SU-DHL-6 (cell line): ENCODE data around the gene RCAN3.

Source experiments
- EZH2phosphoT487 ChIP-seq: fragments of 200-600 bp; sonication (generic), shearing (Covaris generic); conservative IDR thresholded peaks from 2 replicates; pipeline ENCODE4 v1.6.1; 2018; ENCODE audit warnings: mild to moderate bottlenecking, antibody characterized with exemption, low read length, moderate library complexity, mixed read lengths
- TF ChIP-seq, protein P1 (sequence below): fragments of 200-600 bp; sonication (generic); IDR thresholded peaks from one replicate; pipeline ENCODE4 v1.5.1; 2017; ENCODE audit warnings: antibody characterized with exemption, mild to moderate bottlenecking, low read length, moderate library complexity; ENCODE audit not compliant: insufficient read depth, poor library complexity, severe bottlenecking

- TF ChIP-seq, protein P1, sequence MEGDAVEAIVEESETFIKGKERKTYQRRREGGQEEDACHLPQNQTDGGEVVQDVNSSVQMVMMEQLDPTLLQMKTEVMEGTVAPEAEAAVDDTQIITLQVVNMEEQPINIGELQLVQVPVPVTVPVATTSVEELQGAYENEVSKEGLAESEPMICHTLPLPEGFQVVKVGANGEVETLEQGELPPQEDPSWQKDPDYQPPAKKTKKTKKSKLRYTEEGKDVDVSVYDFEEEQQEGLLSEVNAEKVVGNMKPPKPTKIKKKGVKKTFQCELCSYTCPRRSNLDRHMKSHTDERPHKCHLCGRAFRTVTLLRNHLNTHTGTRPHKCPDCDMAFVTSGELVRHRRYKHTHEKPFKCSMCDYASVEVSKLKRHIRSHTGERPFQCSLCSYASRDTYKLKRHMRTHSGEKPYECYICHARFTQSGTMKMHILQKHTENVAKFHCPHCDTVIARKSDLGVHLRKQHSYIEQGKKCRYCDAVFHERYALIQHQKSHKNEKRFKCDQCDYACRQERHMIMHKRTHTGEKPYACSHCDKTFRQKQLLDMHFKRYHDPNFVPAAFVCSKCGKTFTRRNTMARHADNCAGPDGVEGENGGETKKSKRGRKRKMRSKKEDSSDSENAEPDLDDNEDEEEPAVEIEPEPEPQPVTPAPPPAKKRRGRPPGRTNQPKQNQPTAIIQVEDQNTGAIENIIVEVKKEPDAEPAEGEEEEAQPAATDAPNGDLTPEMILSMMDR: no peak
- no peak for TF ChIP-seq EZH2phosphoT487
Observed at GRCh38 chr1:24584171-24584647, 81.6 kb downstream of the RCAN3 start.
